DND-41 (cell line): ENCODE measurements around the gene CDT1.

Experiments used
- CTCF ChIP-seq: IDR thresholded peaks from 2 replicates; pipeline ENCODE4 v1.5.1; 2012; ENCODE audit warnings: borderline replicate concordance, low read length, moderate library complexity, mild to moderate bottlenecking; ENCODE audit not compliant: poor library complexity, severe bottlenecking; ENCODE audit errors: extremely low read depth
- EZH2 ChIP-seq: IDR thresholded peaks from 3 replicates; pipeline ENCODE4 v1.6.1; 2012; ENCODE audit warnings: borderline replicate concordance, low read depth, mild to moderate bottlenecking, moderate library complexity, low read length, inconsistent platforms; ENCODE audit not compliant: severe bottlenecking

- TF ChIP-seq CTCF: no peak
- TF ChIP-seq EZH2: no peak
These were observed 15.8 kb upstream of the CDT1 start for GRCh38 chr16:88787579-88788314.
